Endothelial cell of umbilical vein (primary cell): Measurements from ENCODE around the gene METTL6. TPM values are rescaled to one million over a fixed set of nuclear protein-coding genes. Genes with fewer than 3 reads are reported as not detected.

ENCODE experiments used
- BruUV-seq: library from RNA; stranded (reverse); fragments of 400-500 nt; replicated peaks from 2 replicates; lab custom pipeline; 2021; lab: Mats Ljungman, UMichigan
- CTCF ChIA-PET: fragments of 300-600, 350-600 bp; sonication (Branson Sonifier 250); formaldehyde crosslinking; loops from one replicate; lab custom pipeline; 2021; ENCODE audit warnings: antibody characterized with exemption, inconsistent platforms; lab: Charles Lee
- POLR2A ChIA-PET: fragments of 300-600, 350-600 bp; sonication (Branson Sonifier 250); formaldehyde crosslinking; loops from one replicate; lab custom pipeline; 2021; ENCODE audit warnings: antibody characterized with exemption, inconsistent platforms; lab: Charles Lee
- DNase-seq: peaks from one replicate; pipeline ENCODE4 v3.0.0-alpha.2; 2011; ENCODE audit warnings: low read depth, low spot score
- FAIRE-seq: peaks from 2 replicates; lab custom pipeline; 2011; peaks lifted over from hg19 to GRCh38; lab: Jason Lieb, UNC
- H2AFZ ChIP-seq: 2 replicates; pipeline ENCODE4 v1.6.0; 2012; ENCODE audit warnings: low read depth, low read length, control low read depth, inconsistent platforms
- H3K27ac ChIP-seq: 2 replicates; pipeline ENCODE4 v1.5.1; 2011; ENCODE audit warnings: low read depth, mild to moderate bottlenecking, control low read depth, low read length, moderate library complexity; ENCODE audit not compliant: insufficient read depth
- H3K27me3 ChIP-seq, 2 experiments: 2 replicates each; pipeline versions ENCODE4 v1.6.0 to v1.6.1; 2011; ENCODE audit warnings: low read length in 2 of 2, mixed read lengths in 1 of 2; ENCODE audit not compliant: control insufficient read depth in 2 of 2, insufficient read depth in 2 of 2
- H3K36me3 ChIP-seq, 2 experiments: 2 replicates in 1 of 2; 3 replicates in 1 of 2; pipeline ENCODE4 v1.5.1; 2011; ENCODE audit warnings: low read length in 2 of 2, mild to moderate bottlenecking in 1 of 2, moderate library complexity in 1 of 2; ENCODE audit not compliant: control insufficient read depth in 2 of 2, insufficient read depth in 2 of 2; ENCODE audit errors: extremely low read depth in 1 of 2
- H3K4me1 ChIP-seq: 3 replicates; pipeline ENCODE4 v1.5.1; 2011; ENCODE audit warnings: mild to moderate bottlenecking, low read length; ENCODE audit not compliant: control insufficient read depth, insufficient read depth; ENCODE audit errors: extremely low read depth
- H3K4me2 ChIP-seq: 2 replicates; pipeline ENCODE4 v1.6.1; 2011; ENCODE audit warnings: low read length, control low read depth, mixed read lengths; ENCODE audit not compliant: insufficient read depth
- H3K4me3 ChIP-seq, 3 experiments: fragments of 200-600 bp in 1 of 3; sonication (generic), shearing (Covaris generic) in 1 of 3; replicated peaks in 1 of 3; 2 replicates each; pipeline ENCODE4 v1.5.1; 2011 to 2016; ENCODE audit warnings: control low read depth in 3 of 3, low read length in 3 of 3, mild to moderate bottlenecking in 2 of 3, inconsistent platforms in 1 of 3, low read depth in 1 of 3, moderate library complexity in 1 of 3; ENCODE audit not compliant: insufficient read depth in 1 of 3
- H3K79me2 ChIP-seq: 2 replicates; pipeline ENCODE4 v1.6.0; 2012; ENCODE audit warnings: low read length, inconsistent platforms; ENCODE audit not compliant: control insufficient read depth, insufficient read depth
- H3K9ac ChIP-seq: replicated peaks from 2 replicates; pipeline ENCODE3; 2011; ENCODE audit warnings: low read length, control low read depth; ENCODE audit not compliant: insufficient read depth; ENCODE audit errors: extremely low read depth
- H3K9me1 ChIP-seq: replicated peaks from 3 replicates; pipeline ENCODE4 v1.6.0; 2011; ENCODE audit warnings: mild to moderate bottlenecking, low read length; ENCODE audit not compliant: control insufficient read depth, insufficient read depth; ENCODE audit errors: extremely low read depth
- H3K9me3 ChIP-seq: replicated peaks from 2 replicates; pipeline ENCODE4 v1.5.1; 2012; ENCODE audit warnings: low read length, inconsistent platforms; ENCODE audit not compliant: control insufficient read depth, insufficient read depth
- H4K20me1 ChIP-seq: replicated peaks from 2 replicates; pipeline ENCODE3; 2011; ENCODE audit warnings: mild to moderate bottlenecking, low read length; ENCODE audit not compliant: control insufficient read depth, insufficient read depth; ENCODE audit errors: extremely low read depth
- EZH2 ChIP-seq: IDR thresholded peaks from 2 replicates; pipeline ENCODE4 v1.6.1; 2012; ENCODE audit warnings: borderline replicate concordance, low read depth, mild to moderate bottlenecking, moderate library complexity, low read length, inconsistent platforms; ENCODE audit not compliant: severe bottlenecking
- FOS ChIP-seq: IDR thresholded peaks from 2 replicates; pipeline ENCODE4 v1.6.1; 2011; ENCODE audit warnings: mild to moderate bottlenecking, low read length, moderate library complexity, borderline replicate concordance; ENCODE audit not compliant: insufficient read depth
- GATA2 ChIP-seq: IDR thresholded peaks from 2 replicates; pipeline ENCODE4 v1.7.0; 2011; ENCODE audit warnings: low read depth, mild to moderate bottlenecking, moderate library complexity, mixed read lengths, low read length; ENCODE audit not compliant: insufficient read length, insufficient read depth
- JUN ChIP-seq: IDR thresholded peaks from 2 replicates; pipeline ENCODE4 v1.6.1; 2011; ENCODE audit warnings: borderline replicate concordance, low read depth; ENCODE audit not compliant: insufficient read length, insufficient read depth
- MAX ChIP-seq: IDR thresholded peaks from 2 replicates; pipeline ENCODE4 v1.6.1; 2011; ENCODE audit not compliant: insufficient read depth, insufficient read length
- MYC ChIP-seq: IDR thresholded peaks from one replicate; pipeline ENCODE4 v1.6.1; 2011; ENCODE audit warnings: mild to moderate bottlenecking, low read depth, low read length
- POLR2A ChIP-seq: IDR thresholded peaks from 2 replicates; pipeline ENCODE4 v1.6.1; 2012; ENCODE audit warnings: low read depth, mild to moderate bottlenecking, control low read depth, low read length
- POLR2AphosphoS5 ChIP-seq: IDR thresholded peaks from 2 replicates; pipeline ENCODE4 v1.6.1; 2012; ENCODE audit warnings: low read depth, mild to moderate bottlenecking, control low read depth, low read length, moderate library complexity; ENCODE audit not compliant: insufficient read depth
- dilution Hi-C: fragments of 300-500 bp; cut with MboI; formaldehyde crosslinking; loops from one replicate; pipeline ENCODE4 v1.15.0; 2019; ENCODE audit warnings: low sequenced_read_pairs; ENCODE audit not compliant: extremely low pct_ligation_motif_present
- intact Hi-C: fragments of 100-400 bp; cut with micrococcal nuclease; formaldehyde crosslinking; loops from one replicate; pipeline ENCODE4 v1.10.0; 2022
- polyA plus RNA-seq, 4 experiments: library from polyadenylated mRNA; depleted of rRNA in 3 of 4; stranded (reverse) in 3 of 4; unstranded in 1 of 4; fragments of >200 nt; gene quantifications; 2 replicates each; pipeline versions ENCODE4 v1.2.1 to v1.2.3, GENCODE V29; 2011 to 2012; ENCODE audit warnings: missing spikeins in 1 of 4
- total RNA-seq: library from RNA; stranded (reverse); gene quantifications from 2 replicates; pipeline ENCODE4 v1.2.3, GENCODE V29; 2021
- TF ChIP-seq, protein P1 (sequence below), 2 donors: IDR thresholded peaks; 1 replicate in 1 of 2; 2 replicates in 1 of 2; pipeline ENCODE4 v1.5.1; 2011; ENCODE audit warnings: low read length in 2 of 2, mild to moderate bottlenecking in 2 of 2, moderate library complexity in 2 of 2, control low read depth in 1 of 2, inconsistent platforms in 1 of 2, low read depth in 1 of 2; ENCODE audit not compliant: insufficient read depth in 1 of 2; ENCODE audit errors: extremely low read depth in 1 of 2

The METTL6 gene
- total and polyA plus RNA-seq, 2 donors (not counting 3 experiments of a cell fraction or from before 2014, with no cell fraction given): 12.7 to 19.5 TPM

- CTCF ChIA-PET: interaction anchor here (0.9 to 3.3 kb wide), 3 partner anchors 20 to 120 kb away, joined by 3 to 22 read pairs (median 7); no protein-coding TSS in a partner anchor
- no peak overlapping the region for H3K27ac ChIP-seq
- H3K9me3 ChIP-seq: no peaks in the 10 kb centered on the region
- H2AFZ ChIP-seq: no peak overlapping the region
- H3K4me1 ChIP-seq: peaks cover 14% of the 10 kb centered on the region
- no peak for TF ChIP-seq MAX
- no peak for TF ChIP-seq POLR2AphosphoS5
- no peak for TF ChIP-seq GATA2
- TF ChIP-seq JUN: no peak
- no peak for TF ChIP-seq FOS
- no peak for TF ChIP-seq POLR2A
- TF ChIP-seq, protein P1, sequence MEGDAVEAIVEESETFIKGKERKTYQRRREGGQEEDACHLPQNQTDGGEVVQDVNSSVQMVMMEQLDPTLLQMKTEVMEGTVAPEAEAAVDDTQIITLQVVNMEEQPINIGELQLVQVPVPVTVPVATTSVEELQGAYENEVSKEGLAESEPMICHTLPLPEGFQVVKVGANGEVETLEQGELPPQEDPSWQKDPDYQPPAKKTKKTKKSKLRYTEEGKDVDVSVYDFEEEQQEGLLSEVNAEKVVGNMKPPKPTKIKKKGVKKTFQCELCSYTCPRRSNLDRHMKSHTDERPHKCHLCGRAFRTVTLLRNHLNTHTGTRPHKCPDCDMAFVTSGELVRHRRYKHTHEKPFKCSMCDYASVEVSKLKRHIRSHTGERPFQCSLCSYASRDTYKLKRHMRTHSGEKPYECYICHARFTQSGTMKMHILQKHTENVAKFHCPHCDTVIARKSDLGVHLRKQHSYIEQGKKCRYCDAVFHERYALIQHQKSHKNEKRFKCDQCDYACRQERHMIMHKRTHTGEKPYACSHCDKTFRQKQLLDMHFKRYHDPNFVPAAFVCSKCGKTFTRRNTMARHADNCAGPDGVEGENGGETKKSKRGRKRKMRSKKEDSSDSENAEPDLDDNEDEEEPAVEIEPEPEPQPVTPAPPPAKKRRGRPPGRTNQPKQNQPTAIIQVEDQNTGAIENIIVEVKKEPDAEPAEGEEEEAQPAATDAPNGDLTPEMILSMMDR (IDR thresholded peaks at IDR 0.05; ENCODE audit: extremely low read depth in 1 of 2, insufficient read depth in 1 of 2, low read depth in 1 of 2, low read length in 2 of 2): no peak
- TF ChIP-seq MYC: no peak
- no peak for TF ChIP-seq EZH2
- no peaks in the 10 kb centered on the region for H4K20me1 ChIP-seq
- H3K36me3 ChIP-seq: no peaks in the 10 kb centered on the region
- H3K27me3 ChIP-seq: no peaks in the 10 kb centered on the region
- dilution Hi-C loops: no loop called here
- no peak overlapping the region for H3K4me3 ChIP-seq
- no peak overlapping the region for H3K9ac ChIP-seq
- no peaks in the 10 kb centered on the region for H3K79me2 ChIP-seq
- no peaks in the 10 kb centered on the region for H3K9me1 ChIP-seq
- FAIRE-seq: no peak
- no TSS peak for BruUV-seq
- DNase-seq: no peak
- intact Hi-C loops: no loop called here
- H3K4me2 ChIP-seq: no peak overlapping the region
- POLR2A ChIA-PET: no interaction called here
Measured at GRCh38 chr3:15384510-15385237, 42.7 kb downstream of the METTL6 start.
